GM12891 (cell line): ENCODE measurements around the gene ODAD3.
"Not testable (repeated sequence)": the region's sequence is repeated elsewhere in the genome, so short reads cannot be mapped to it uniquely, and the experiment has no call there.

Experiments
- DNase-seq: peaks from one replicate; pipeline ENCODE4 v3.0.0; 2011; ENCODE audit warnings: low spot score; ENCODE audit not compliant: insufficient read length
- FAIRE-seq: peaks from 2 replicates; lab custom pipeline; 2011; peaks lifted over from hg19 to GRCh38; lab: Jason Lieb, UNC
- PAX5 ChIP-seq: IDR thresholded peaks from 2 replicates; pipeline ENCODE4 v1.6.1; 2011; ENCODE audit warnings: low read length, moderate library complexity, mild to moderate bottlenecking; ENCODE audit not compliant: insufficient read depth, severe bottlenecking
- POLR2A ChIP-seq: IDR thresholded peaks from 2 replicates; pipeline ENCODE4 v1.6.1; 2011; ENCODE audit warnings: low read depth, low read length, control low read depth
- POLR2AphosphoS5 ChIP-seq: IDR thresholded peaks from 2 replicates; pipeline ENCODE4 v1.6.1; 2011; ENCODE audit warnings: low read depth, low read length, control low read depth
- POU2F2 ChIP-seq: IDR thresholded peaks from 2 replicates; pipeline ENCODE4 v1.6.1; 2011; ENCODE audit warnings: low read depth, mild to moderate bottlenecking, control low read depth, low read length, moderate library complexity
- SPI1 ChIP-seq: IDR thresholded peaks from 2 replicates; pipeline ENCODE4 v1.6.1; 2011; ENCODE audit warnings: low read depth, low read length, control low read depth
- TAF1 ChIP-seq: IDR thresholded peaks from 2 replicates; pipeline ENCODE4 v1.6.1; 2011; ENCODE audit warnings: low read depth, low read length, control low read depth

Gene ODAD3

DNA sequence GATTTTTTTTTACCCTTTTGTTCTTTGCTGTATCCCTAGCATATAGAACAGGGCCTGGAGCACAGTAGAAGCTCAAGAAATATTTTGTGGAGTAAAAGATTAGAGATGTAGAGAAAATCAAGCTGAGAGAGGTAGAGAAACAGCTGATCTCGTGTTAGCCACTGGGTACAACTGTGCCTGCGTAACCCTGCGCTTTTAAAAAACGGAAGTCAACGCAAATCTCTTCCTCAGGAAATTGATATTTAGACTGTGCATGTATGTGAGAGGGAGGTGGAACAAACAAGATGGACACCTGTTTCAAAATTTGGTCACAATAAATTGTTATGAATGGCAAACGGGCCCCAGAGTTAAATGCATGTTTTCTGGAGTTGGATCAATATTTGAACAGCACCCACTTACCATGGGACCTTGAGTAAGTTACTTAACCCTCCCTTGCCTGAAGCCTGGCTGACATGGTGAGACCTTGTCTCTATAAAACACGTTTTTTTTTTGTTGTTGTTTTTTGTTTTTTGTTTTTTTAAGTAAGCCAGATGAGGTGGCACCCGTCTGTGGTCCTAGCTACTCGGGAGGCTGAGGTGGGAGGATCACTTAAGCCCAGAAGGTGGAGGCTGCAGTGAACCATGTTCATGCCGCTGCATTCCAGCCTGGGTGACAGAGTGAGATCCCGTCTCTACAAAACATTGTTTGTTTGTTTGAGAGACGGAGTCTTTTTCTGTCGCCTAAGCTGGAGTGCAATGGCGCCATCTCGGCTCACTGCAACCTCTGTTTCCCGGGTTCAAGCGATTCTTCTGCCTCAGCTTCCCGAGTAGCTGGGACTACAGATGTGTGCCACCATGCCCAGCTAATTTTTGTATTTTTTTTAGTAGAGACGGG is 47.5 kb downstream of the ODAD3 start:
- TF ChIP-seq POLR2AphosphoS5, result no peak
- no peak for TF ChIP-seq PAX5
- no peak for TF ChIP-seq POLR2A
- TF ChIP-seq SPI1, result peak; percentile 1; the same call in 1 of the 2 replicates
- TF ChIP-seq TAF1, result no peak
- TF ChIP-seq POU2F2, result no peak
- FAIRE-seq (no peak), DNase-seq (no peak)

DNA sequence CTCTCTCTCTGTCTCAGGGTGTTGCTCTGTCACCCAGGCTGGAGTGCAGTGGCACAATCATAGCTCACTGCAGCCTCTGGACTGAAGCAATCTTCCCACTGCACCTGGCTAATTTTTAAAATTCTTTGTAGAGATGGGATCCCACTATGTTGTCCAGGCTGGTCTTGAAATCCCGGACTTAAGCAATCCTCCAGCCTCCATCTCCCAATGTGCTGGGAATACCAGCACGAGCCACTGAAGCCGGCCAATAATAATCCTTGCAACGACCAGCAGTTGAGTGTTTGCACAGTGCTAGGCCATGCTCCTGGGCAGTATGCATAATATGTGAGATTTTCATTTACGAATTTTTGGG is 50.2 kb downstream of the ODAD3 start:
- TF ChIP-seq PAX5 (no peak), TAF1 (no peak), POU2F2 (no peak), SPI1 (no peak), POLR2A (no peak), POLR2AphosphoS5 (no peak)
- FAIRE-seq, result no peak
- DNase-seq, result no peak

DNA sequence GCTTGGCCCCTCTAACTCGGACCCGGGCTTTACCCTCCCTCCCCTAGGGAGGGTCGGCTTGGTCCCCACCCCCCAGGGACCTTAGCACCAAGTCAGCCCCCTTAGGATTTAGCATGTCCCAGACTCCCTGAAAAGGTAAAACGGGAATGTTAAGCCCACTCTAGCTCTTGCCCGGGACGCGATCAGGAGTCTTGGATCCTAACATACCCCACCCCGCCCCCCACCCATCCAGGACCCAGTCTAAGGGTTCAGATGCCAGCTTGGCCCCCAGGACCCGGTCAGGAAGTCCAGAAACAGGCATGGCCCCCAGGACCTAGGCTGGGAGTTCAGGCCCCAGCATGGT is 51.2 kb downstream of the ODAD3 start:
- DNase-seq (no peak), FAIRE-seq (no peak)
- TF ChIP-seq POLR2A, result no peak
- TF ChIP-seq PAX5, result no peak
- TF ChIP-seq SPI1, result no peak
- TF ChIP-seq TAF1, result no peak
- no peak for TF ChIP-seq POU2F2
- no peak for TF ChIP-seq POLR2AphosphoS5

DNA sequence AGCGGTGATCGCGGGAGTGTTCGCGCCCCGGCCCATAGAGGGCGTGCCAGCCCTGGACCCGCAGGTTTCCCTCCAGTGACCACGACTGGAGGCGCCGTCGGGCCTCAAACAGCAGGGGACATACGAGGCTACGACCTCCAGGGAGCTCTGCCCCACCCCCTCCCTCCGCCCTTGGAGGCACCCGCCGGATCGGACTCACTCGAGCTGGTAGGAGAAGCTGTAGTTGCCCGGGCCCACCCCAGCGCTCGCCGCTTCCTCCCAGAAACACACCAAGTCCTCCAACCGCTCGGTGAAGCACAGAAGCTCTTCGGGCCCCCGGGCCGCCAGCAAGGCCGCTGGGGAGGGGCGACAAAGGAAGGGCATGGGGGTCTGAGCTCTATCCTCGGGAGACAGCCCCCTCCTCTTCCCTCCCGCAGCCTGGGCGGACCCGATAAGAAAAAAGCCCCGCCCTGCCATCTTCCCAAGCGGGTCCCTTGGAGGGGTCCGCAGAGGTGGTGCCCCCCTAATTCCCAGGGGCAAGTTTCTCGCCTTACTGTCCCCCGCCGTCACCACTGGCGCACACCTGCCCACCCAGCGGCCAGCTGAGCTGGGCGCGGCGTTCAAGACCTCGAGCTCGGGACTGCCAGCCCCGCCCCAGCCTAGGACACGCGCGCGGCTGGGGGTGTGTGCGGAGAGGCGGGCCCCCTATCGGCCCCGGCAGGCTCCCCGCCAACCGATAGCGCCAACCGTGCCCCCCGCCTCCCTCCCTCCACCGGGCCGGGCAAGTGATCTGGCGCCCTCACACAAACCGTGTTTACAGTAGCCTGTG is 51.8 kb downstream of the ODAD3 start:
- DNase-seq (no peak), FAIRE-seq (peak; percentile 20)
- TF ChIP-seq POU2F2 (no peak), POLR2AphosphoS5 (no peak), POLR2A (no peak), SPI1 (no peak), TAF1 (no peak), PAX5 (no peak)

GRCh38 chr19:11380653-11381537 is 54.0 kb downstream of the ODAD3 start:
- TF ChIP-seq POLR2AphosphoS5 (peak; percentile 37; the same call in 1 of the 2 replicates), POU2F2 (no peak), POLR2A (peak; percentile 55; the same call in 1 of the 2 replicates), TAF1 (peak; percentile 36; the same call in 1 of the 2 replicates)
- DNase-seq, result peak; percentile 98
- FAIRE-seq, result peak; percentile 76

DNA sequence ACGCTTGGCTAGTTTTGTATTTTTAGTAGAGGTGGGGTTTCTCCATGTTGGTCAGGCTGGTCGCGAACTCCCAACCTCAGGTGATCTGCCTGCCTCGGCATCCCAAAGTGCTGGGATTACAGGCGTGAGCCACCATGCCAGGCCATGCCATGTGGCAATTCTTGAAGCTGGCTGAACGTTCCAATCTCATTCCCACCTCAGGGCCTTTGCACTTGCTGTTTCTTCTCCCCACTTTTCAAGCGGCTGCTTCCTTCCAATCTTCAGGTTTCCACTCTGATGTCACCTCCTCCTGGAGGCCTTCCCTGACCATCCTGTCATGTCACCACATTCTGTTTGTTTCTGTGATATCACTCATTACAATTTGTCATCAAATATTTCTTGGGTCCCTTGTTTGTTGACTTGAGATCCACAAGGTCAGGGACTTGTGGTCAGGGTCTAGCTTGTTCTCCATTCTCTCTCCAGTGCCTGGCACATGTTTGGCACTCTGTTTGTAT is 55.0 kb downstream of the ODAD3 start:
- DNase-seq, result no peak
- TF ChIP-seq TAF1, result no peak
- TF ChIP-seq SPI1, result no peak
- TF ChIP-seq POLR2A, result no peak
- TF ChIP-seq PAX5, result no peak
- no peak for TF ChIP-seq POU2F2
- no peak for TF ChIP-seq POLR2AphosphoS5
- no peak for FAIRE-seq

DNA sequence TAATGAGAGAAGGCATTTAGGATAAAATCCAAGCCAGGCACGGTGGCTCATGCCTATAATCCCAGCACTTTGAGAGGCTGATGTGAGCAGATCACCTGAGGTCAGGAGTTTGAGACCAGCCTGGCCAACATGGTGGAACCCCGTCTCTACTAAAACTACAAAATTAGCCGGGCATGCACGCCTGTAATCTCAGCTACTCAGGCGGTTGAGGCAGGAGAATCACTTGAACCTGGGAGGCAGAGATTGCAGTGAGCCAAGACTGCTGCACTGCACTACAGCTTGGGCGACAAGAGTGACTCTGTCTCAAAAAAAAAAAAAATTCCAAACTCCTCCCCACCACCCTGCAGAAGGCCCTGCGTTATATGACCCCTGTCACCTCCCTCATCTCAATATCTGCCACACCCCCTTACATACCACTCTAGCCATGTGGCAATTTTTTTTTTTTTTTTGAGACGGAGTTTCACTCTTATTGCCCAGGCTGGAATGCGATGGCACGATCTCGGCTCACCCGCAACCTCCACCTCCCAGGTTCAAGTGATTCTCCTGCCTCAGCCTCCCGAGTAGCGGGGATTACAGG is 55.6 kb downstream of the ODAD3 start:
- DNase-seq, result not testable (repeated sequence)

GRCh38 chr19:11378319-11379189 is 56.4 kb downstream of the ODAD3 start:
- no peak for TF ChIP-seq SPI1
- no peak for TF ChIP-seq POU2F2
- TF ChIP-seq PAX5, result no peak
- TF ChIP-seq TAF1, result no peak
- no peak for TF ChIP-seq POLR2AphosphoS5
- no peak for TF ChIP-seq POLR2A
- FAIRE-seq, result no peak
- DNase-seq, result no peak

More for the DNA sequence above, 55.6 kb downstream of the ODAD3 start:
- FAIRE-seq, result not testable (repeated sequence)

GRCh38 chr19:11377756-11378155 is 57.2 kb downstream of the ODAD3 start:
- DNase-seq, result no peak
- no peak for FAIRE-seq
- TF ChIP-seq PAX5 (no peak), POU2F2 (no peak), POLR2AphosphoS5 (no peak)
